Panc1 (cell line): ENCODE data around the gene SCYGR5.

Source experiments
- CTCF ChIP-seq: fragments of 450-650 bp; IDR thresholded peaks from 2 replicates; pipeline ENCODE4 v1.5.1; 2017; ENCODE audit warnings: mild to moderate bottlenecking
- POLR2AphosphoS5 ChIP-seq: IDR thresholded peaks from 2 replicates; pipeline ENCODE4 v1.6.1; 2012; ENCODE audit warnings: mild to moderate bottlenecking, low read depth, low read length, moderate library complexity
- TCF7L2 ChIP-seq: IDR thresholded peaks from 2 replicates; pipeline ENCODE4 v1.6.1; 2011; ENCODE audit warnings: mild to moderate bottlenecking, low read depth, low read length, inconsistent platforms
- TF ChIP-seq, protein P1 (sequence below), 2 experiments: IDR thresholded peaks; 2 replicates each; pipeline ENCODE4 v1.6.1; 2011 to 2012; ENCODE audit warnings: low read depth in 2 of 2, control low read depth in 1 of 2, low read length in 1 of 2, mild to moderate bottlenecking in 1 of 2, moderate library complexity in 1 of 2; ENCODE audit not compliant: insufficient read depth in 1 of 2

DNA sequence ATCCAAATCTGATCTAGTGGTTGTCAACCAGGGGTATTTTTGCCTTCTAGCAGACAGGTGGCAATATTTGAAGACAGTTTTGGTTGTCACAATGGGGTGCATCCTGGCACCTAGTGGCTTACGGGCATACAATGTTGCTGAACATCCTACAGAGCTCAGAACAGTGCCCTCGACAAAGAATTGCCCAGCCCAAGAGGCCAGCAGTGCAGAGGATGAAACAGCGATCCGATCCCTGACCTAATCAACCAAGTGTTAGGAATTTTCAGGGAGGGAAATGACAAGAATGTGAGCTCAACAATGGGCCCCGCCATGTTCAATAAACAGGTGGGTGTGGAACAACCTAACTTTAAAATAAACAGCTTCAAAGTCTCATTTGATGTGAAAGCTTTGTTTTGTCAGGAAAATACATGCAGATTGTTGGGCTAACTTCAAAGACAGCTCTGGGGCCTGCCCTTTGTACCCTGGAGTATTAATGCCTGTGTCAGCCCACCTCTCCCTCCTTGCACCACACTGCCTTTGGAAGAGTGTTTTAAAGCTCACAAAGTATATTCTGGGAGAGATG is 22.5 kb upstream of the SCYGR5 start:
- no peak for TF ChIP-seq TCF7L2
- no peak for TF ChIP-seq CTCF
- TF ChIP-seq POLR2AphosphoS5, result no peak
- TF ChIP-seq, protein P1, sequence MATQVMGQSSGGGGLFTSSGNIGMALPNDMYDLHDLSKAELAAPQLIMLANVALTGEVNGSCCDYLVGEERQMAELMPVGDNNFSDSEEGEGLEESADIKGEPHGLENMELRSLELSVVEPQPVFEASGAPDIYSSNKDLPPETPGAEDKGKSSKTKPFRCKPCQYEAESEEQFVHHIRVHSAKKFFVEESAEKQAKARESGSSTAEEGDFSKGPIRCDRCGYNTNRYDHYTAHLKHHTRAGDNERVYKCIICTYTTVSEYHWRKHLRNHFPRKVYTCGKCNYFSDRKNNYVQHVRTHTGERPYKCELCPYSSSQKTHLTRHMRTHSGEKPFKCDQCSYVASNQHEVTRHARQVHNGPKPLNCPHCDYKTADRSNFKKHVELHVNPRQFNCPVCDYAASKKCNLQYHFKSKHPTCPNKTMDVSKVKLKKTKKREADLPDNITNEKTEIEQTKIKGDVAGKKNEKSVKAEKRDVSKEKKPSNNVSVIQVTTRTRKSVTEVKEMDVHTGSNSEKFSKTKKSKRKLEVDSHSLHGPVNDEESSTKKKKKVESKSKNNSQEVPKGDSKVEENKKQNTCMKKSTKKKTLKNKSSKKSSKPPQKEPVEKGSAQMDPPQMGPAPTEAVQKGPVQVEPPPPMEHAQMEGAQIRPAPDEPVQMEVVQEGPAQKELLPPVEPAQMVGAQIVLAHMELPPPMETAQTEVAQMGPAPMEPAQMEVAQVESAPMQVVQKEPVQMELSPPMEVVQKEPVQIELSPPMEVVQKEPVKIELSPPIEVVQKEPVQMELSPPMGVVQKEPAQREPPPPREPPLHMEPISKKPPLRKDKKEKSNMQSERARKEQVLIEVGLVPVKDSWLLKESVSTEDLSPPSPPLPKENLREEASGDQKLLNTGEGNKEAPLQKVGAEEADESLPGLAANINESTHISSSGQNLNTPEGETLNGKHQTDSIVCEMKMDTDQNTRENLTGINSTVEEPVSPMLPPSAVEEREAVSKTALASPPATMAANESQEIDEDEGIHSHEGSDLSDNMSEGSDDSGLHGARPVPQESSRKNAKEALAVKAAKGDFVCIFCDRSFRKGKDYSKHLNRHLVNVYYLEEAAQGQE (IDR thresholded peaks at IDR 0.05; ENCODE audit: insufficient read depth in 1 of 2, low read depth in 2 of 2, low read length in 1 of 2), result no peak
